Transverse colon (tissue), 4 donors: ENCODE results near the gene TRIM54. TPM values are rescaled to one million over a fixed set of nuclear protein-coding genes. Genes with fewer than 3 reads are reported as not detected.

Source experiments
- DNase-seq: peaks from one replicate; pipeline ENCODE4 v3.0.0-alpha.2; 2019
- H3K27ac ChIP-seq, 4 donors: fragments of 200-600 bp; sonication (generic); 2 replicates each; pipeline ENCODE4 v1.5.1; 2016 to 2018; ENCODE audit warnings: inconsistent platforms in 4 of 4
- H3K27me3 ChIP-seq: fragments of 200-600 bp; sonication (generic); 2 replicates; pipeline ENCODE4 v1.5.1; 2017; ENCODE audit warnings: inconsistent platforms
- H3K36me3 ChIP-seq, 4 donors: fragments of 200-600 bp; sonication (generic); 2 replicates each; pipeline ENCODE4 v1.5.1; 2017 to 2019; ENCODE audit warnings: inconsistent platforms in 4 of 4
- H3K4me1 ChIP-seq, 4 donors: fragments of 200-600 bp; sonication (generic); 2 replicates each; pipeline ENCODE4 v1.5.1; 2017 to 2020; ENCODE audit warnings: inconsistent platforms in 4 of 4
- H3K4me3 ChIP-seq, 4 donors: fragments of 200-600 bp; sonication (generic); 1 replicate in 1 of 4; 2 replicates in 3 of 4; pipeline versions ENCODE4 v1.5.1 to v1.6.1; 2017 to 2019; ENCODE audit warnings: inconsistent platforms in 4 of 4
- H3K9me3 ChIP-seq, 2 donors: fragments of 200-600 bp; sonication (generic); 2 replicates each; pipeline ENCODE4 v1.5.1; 2017 to 2019; ENCODE audit warnings: inconsistent platforms in 2 of 2
- CTCF ChIP-seq, 5 experiments: fragments of 200-600 bp in 3 of 5; fragments of 450-650 bp in 2 of 5; sonication (generic) in 3 of 5; IDR thresholded peaks; 1 replicate in 2 of 5; 2 replicates in 3 of 5; pipeline ENCODE4 v1.5.1; 2016 to 2017; ENCODE audit warnings: antibody characterized with exemption in 5 of 5, inconsistent platforms in 3 of 5, mild to moderate bottlenecking in 2 of 5, moderate library complexity in 1 of 5
- EP300 ChIP-seq: sonication (generic); formaldehyde crosslinking; IDR thresholded peaks from one replicate; pipeline ENCODE4 v1.6.1; 2017; ENCODE audit warnings: antibody characterized with exemption, low read depth
- POLR2A ChIP-seq: fragments of 450-650 bp; IDR thresholded peaks from one replicate; pipeline ENCODE4 v1.6.1; 2016; ENCODE audit warnings: antibody characterized with exemption, mild to moderate bottlenecking, moderate library complexity
- POLR2AphosphoS5 ChIP-seq, 3 donors: sonication (generic); formaldehyde crosslinking; IDR thresholded peaks; one replicate each; pipeline ENCODE4 v1.6.1; 2016; ENCODE audit warnings: antibody characterized with exemption in 3 of 3
- WGBS, 2 donors: methylation state at CpG; one replicate each; pipeline ENCODE4 v1.1.5; 2018; ENCODE audit warnings: low coverage in 1 of 2; 5-methylcytosine and 5-hydroxymethylcytosine counted together
- in situ Hi-C, 4 donors: fragments of 200-750 bp; cut with MboI; loops; one replicate each; pipeline versions ENCODE4 v1.15.0 to v1.15.1; 2017; ENCODE audit warnings: low sequenced_read_pairs in 3 of 4, low pct_ligation_motif_present in 1 of 4, low pct_unique_long_range_greater_than_20kb in 1 of 4
- intact Hi-C: fragments of 100-400 bp; cut with DNase I; formaldehyde crosslinking; loops from one replicate; pipeline ENCODE4 v1.15.1; 2023; ENCODE audit warnings: low total_unique reads
- total RNA-seq, 4 donors: library from RNA; depleted of rRNA; stranded (reverse); fragments of >200 nt; gene quantifications; one replicate each; pipeline ENCODE4 v1.1.0, GENCODE V29; 2016

The TRIM54 gene
- total RNA-seq, 4 donors from 2014 or later = 0.40 to 1.9 (median 1.2) TPM; not detected in 1

- H3K36me3 ChIP-seq = peaks cover 0 to 63% (median 18%) of the 10 kb centered on the region in 4 donors
Observed at GRCh38 chr2:27237341-27237945, 44.8 kb upstream of the TRIM54 start.

GRCh38 chr2:27238976-27239375, 43.3 kb upstream of the TRIM54 start:
- 94% methylated on average over 8 of the region's 8 CpGs; no CpG with 5 or more reads in 1 of the 2 donors for WGBS, 2 donors
- Histone ChIP-seq H3K36me3 (peaks cover 0 to 51% (median 13%) of the 10 kb centered on the region in 4 donors), H3K4me3 (no peak overlapping the region), H3K27ac (no peak overlapping the region), H3K27me3 (no peaks in the 10 kb centered on the region), H3K9me3 (no peaks in the 10 kb centered on the region), H3K4me1 (no peaks in the 10 kb centered on the region)
- no peak for DNase-seq
- no peak for TF ChIP-seq EP300
- no peak for TF ChIP-seq POLR2AphosphoS5 (IDR thresholded peaks at IDR 0.05)
- TF ChIP-seq POLR2A = no peak
- no peak for TF ChIP-seq CTCF (IDR thresholded peaks at IDR 0.05)
- intact Hi-C loops = no loop called here
- in situ Hi-C loops = no loop called here

More at GRCh38 chr2:27237341-27237945, 44.8 kb upstream of the TRIM54 start:
- intact Hi-C loops (no loop called here), in situ Hi-C loops (no loop called here)
- DNase-seq = no peak
- Histone ChIP-seq H3K9me3 (no peaks in the 10 kb centered on the region), H3K4me3 (no peak overlapping the region), H3K27ac (no peak overlapping the region), H3K4me1 (no peaks in the 10 kb centered on the region), H3K27me3 (no peaks in the 10 kb centered on the region)
- 99% methylated on average over 8 of the region's 15 CpGs; no CpG with 5 or more reads in 1 of the 2 donors for WGBS, 2 donors
- TF ChIP-seq CTCF (IDR thresholded peaks at IDR 0.05) (no peak), POLR2AphosphoS5 (IDR thresholded peaks at IDR 0.05) (no peak), EP300 (no peak), POLR2A (no peak)

GRCh38 chr2:27240406-27240805, 41.8 kb upstream of the TRIM54 start:
- no peak for TF ChIP-seq CTCF (IDR thresholded peaks at IDR 0.05)
- TF ChIP-seq POLR2AphosphoS5 (IDR thresholded peaks at IDR 0.05) = no peak
- TF ChIP-seq EP300 = no peak
- TF ChIP-seq POLR2A = no peak
- DNase-seq = no peak
- Histone ChIP-seq H3K9me3 (no peaks in the 10 kb centered on the region), H3K4me1 (no peaks in the 10 kb centered on the region), H3K27me3 (no peaks in the 10 kb centered on the region), H3K27ac (no peak overlapping the region), H3K36me3 (peaks cover 0 to 37% (median 9%) of the 10 kb centered on the region in 4 donors), H3K4me3 (no peak overlapping the region)
- in situ Hi-C loops = no loop called here
- 93% methylated on average over 8 of the region's 9 CpGs; no CpG with 5 or more reads in 1 of the 2 donors for WGBS, 2 donors
- intact Hi-C loops = no loop called here

- WGBS, 2 donors = 87% methylated on average over 24 of the region's 24 CpGs; no CpG with 5 or more reads in 1 of the 2 donors
- intact Hi-C loops (no loop called here), in situ Hi-C loops (no loop called here)
- no peaks in the 10 kb centered on the region for H3K27me3 ChIP-seq
- H3K36me3 ChIP-seq = peaks cover 0 to 29% (median 9%) of the 10 kb centered on the region in 4 donors
- no peak overlapping the region for H3K4me3 ChIP-seq
- no peaks in the 10 kb centered on the region for H3K9me3 ChIP-seq
- H3K4me1 ChIP-seq = no peaks in the 10 kb centered on the region
- TF ChIP-seq POLR2A (no peak), POLR2AphosphoS5 (IDR thresholded peaks at IDR 0.05) (no peak), EP300 (no peak), CTCF (IDR thresholded peaks at IDR 0.05) (no peak)
- H3K27ac ChIP-seq = no peak overlapping the region
- no peak for DNase-seq
Observed at GRCh38 chr2:27241761-27242613, 40.2 kb upstream of the TRIM54 start.
